A673 (cell line): ENCODE measurements around the gene CACNA2D3. TPM values are rescaled to one million over a fixed set of nuclear protein-coding genes. Genes with fewer than 3 reads are reported as not detected.
"Not testable (repeated sequence)": the region's sequence is repeated elsewhere in the genome, so short reads cannot be mapped to it uniquely, and the experiment has no call there.

ENCODE experiments used
- BruUV-seq: library from RNA; stranded (reverse); fragments of 400-500 nt; replicated peaks from 2 replicates; lab custom pipeline; 2021; lab: Mats Ljungman, UMichigan
- CTCF ChIA-PET: fragments of 300-600 bp; sonication (Branson Sonifier 250); formaldehyde crosslinking; loops from one replicate; lab custom pipeline; 2022; ENCODE audit warnings: antibody characterized with exemption; lab: Charles Lee
- POLR2A ChIA-PET: fragments of 300-600 bp; sonication (Branson Sonifier 250); formaldehyde crosslinking; loops from one replicate; lab custom pipeline; 2022; ENCODE audit warnings: antibody characterized with exemption; ENCODE audit not compliant: low non-redundant PET; lab: Charles Lee
- DNase-seq: peaks from one replicate; pipeline ENCODE4 v3.0.0-alpha.2; 2015; ENCODE audit warnings: low spot score
- H3K27ac ChIP-seq: fragments of 200-600 bp; sonication (generic); 2 replicates; pipeline ENCODE4 v1.5.1; 2016; ENCODE audit warnings: mixed run types, low read depth, mild to moderate bottlenecking, mixed read lengths, antibody characterized with exemption, low read length; ENCODE audit not compliant: poor library complexity, severe bottlenecking
- H3K27me3 ChIP-seq: fragments of 200-600 bp; sonication (generic); replicated peaks from 2 replicates; pipeline ENCODE4 v1.6.1; 2017; ENCODE audit warnings: mixed run types, low read depth, mild to moderate bottlenecking, mixed read lengths, antibody characterized with exemption, low read length; ENCODE audit not compliant: insufficient read depth, poor library complexity
- H3K36me3 ChIP-seq: fragments of 200-600 bp; sonication (generic); 2 replicates; pipeline ENCODE4 v1.6.1; 2016; ENCODE audit warnings: mixed run types, mild to moderate bottlenecking, mixed read lengths, antibody characterized with exemption, low read length; ENCODE audit not compliant: insufficient read depth, poor library complexity, severe bottlenecking
- H3K4me1 ChIP-seq: fragments of 200-600 bp; sonication (generic); 2 replicates; pipeline ENCODE4 v1.6.1; 2017; ENCODE audit warnings: mixed run types, mild to moderate bottlenecking, mixed read lengths, antibody characterized with exemption, low read length; ENCODE audit not compliant: insufficient read depth, poor library complexity, severe bottlenecking
- H3K4me3 ChIP-seq: fragments of 200-600 bp; sonication (generic); 2 replicates; pipeline ENCODE4 v1.5.1; 2016; ENCODE audit warnings: low read depth, mixed run types, mild to moderate bottlenecking, mixed read lengths, low read length; ENCODE audit not compliant: poor library complexity, severe bottlenecking
- H3K9me3 ChIP-seq: fragments of 200-600 bp; sonication (generic); 2 replicates; pipeline ENCODE4 v1.6.1; 2016; ENCODE audit warnings: mixed run types, low read depth, mild to moderate bottlenecking, mixed read lengths, antibody characterized with exemption, low read length; ENCODE audit not compliant: poor library complexity, severe bottlenecking
- EZH2 ChIP-seq: fragments of 200-600 bp; sonication (generic); IDR thresholded peaks from 2 replicates; pipeline ENCODE4 v1.6.1; 2017; ENCODE audit warnings: borderline replicate concordance, low read depth, mild to moderate bottlenecking, mixed read lengths, antibody characterized with exemption, low read length; ENCODE audit not compliant: poor library complexity, severe bottlenecking
- intact Hi-C: fragments of 100-400 bp; cut with micrococcal nuclease; formaldehyde crosslinking; loops from one replicate; pipeline ENCODE4 v1.10.0; 2022; ENCODE audit not compliant: unreplicated experiment
- total RNA-seq: library from RNA; stranded (reverse); gene quantifications from 2 replicates; pipeline ENCODE4 v1.2.3, GENCODE V29; 2021
- TF ChIP-seq, protein P1 (sequence below): fragments of 300-800, 200-600 bp; sonication (generic); conservative IDR thresholded peaks from 2 replicates; pipeline ENCODE4 v1.5.1; 2017; ENCODE audit warnings: low read depth, mild to moderate bottlenecking, antibody characterized with exemption, low read length, moderate library complexity, mixed read lengths

The CACNA2D3 gene
- total RNA-seq, 1 experiment from 2014 or later: not detected

DNA sequence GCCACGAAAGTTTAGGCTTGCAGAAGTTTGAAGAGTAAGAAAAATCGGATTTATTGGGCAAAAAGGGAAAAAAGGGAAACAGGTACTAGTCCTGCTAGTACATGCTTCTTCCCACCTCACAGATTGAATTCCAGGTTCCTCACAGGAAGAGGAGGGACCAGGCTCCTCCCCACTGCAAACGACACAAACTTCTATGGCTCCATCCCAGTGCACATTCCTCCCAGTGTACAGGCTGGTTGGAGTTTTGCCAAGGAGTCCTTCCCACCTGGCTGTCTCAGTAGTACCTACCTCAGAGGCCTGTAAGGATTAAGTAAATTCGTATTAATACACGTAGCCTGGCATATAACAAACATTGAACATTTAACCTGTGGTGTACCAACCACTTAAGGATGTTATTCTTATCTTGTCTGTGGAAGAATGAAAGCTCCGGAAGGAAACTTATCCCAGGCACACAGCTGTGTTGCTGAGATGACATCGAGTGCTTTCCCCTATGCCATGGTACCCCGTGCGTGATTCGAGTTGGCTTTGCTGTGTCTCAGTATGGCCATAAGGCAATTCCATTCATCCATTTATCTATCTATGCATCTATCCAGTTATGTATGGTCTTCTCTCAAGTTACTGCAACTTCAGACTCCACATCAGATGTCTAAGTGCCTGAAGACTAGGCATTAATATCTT lies 511.2 kb downstream of the CACNA2D3 start:
- BruUV-seq: no TSS peak
- Histone ChIP-seq H3K27ac (no peak overlapping the region), H3K4me1 (no peaks in the 10 kb centered on the region), H3K36me3 (no peaks in the 10 kb centered on the region), H3K27me3 (no peaks in the 10 kb centered on the region), H3K4me3 (no peak overlapping the region), H3K9me3 (no peaks in the 10 kb centered on the region)
- CTCF ChIA-PET: no interaction called here
- intact Hi-C loops: no loop called here
- TF ChIP-seq, protein P1, sequence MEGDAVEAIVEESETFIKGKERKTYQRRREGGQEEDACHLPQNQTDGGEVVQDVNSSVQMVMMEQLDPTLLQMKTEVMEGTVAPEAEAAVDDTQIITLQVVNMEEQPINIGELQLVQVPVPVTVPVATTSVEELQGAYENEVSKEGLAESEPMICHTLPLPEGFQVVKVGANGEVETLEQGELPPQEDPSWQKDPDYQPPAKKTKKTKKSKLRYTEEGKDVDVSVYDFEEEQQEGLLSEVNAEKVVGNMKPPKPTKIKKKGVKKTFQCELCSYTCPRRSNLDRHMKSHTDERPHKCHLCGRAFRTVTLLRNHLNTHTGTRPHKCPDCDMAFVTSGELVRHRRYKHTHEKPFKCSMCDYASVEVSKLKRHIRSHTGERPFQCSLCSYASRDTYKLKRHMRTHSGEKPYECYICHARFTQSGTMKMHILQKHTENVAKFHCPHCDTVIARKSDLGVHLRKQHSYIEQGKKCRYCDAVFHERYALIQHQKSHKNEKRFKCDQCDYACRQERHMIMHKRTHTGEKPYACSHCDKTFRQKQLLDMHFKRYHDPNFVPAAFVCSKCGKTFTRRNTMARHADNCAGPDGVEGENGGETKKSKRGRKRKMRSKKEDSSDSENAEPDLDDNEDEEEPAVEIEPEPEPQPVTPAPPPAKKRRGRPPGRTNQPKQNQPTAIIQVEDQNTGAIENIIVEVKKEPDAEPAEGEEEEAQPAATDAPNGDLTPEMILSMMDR: no peak
- TF ChIP-seq EZH2: no peak
- no peak for DNase-seq
- POLR2A ChIA-PET: no interaction called here

DNA sequence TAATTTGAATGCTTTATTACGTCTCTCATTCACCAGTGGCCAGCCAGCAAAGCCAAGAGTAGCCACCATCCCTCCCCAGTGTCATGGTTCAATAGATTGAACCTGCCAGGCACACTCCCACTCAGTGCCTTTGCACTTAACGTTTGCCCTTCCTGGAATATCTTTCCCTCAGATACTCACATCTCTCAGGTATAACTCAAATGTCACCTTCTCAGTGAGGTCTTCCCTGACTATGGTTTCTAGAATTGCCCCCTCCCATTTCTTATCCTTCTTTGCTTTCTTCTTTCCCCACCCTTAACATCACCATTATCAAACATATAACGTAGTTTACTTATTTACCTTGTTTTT lies 511.7 kb downstream of the CACNA2D3 start:
- ChIA-PET POLR2A (no interaction called here), CTCF (no interaction called here)
- Histone ChIP-seq H3K27me3 (no peaks in the 10 kb centered on the region), H3K36me3 (no peaks in the 10 kb centered on the region), H3K4me3 (no peak overlapping the region), H3K9me3 (no peaks in the 10 kb centered on the region), H3K27ac (no peak overlapping the region), H3K4me1 (no peaks in the 10 kb centered on the region)
- DNase-seq: no peak
- no peak for TF ChIP-seq EZH2
- TF ChIP-seq, protein P1: no peak
- no TSS peak for BruUV-seq
- intact Hi-C loops: no loop called here

DNA sequence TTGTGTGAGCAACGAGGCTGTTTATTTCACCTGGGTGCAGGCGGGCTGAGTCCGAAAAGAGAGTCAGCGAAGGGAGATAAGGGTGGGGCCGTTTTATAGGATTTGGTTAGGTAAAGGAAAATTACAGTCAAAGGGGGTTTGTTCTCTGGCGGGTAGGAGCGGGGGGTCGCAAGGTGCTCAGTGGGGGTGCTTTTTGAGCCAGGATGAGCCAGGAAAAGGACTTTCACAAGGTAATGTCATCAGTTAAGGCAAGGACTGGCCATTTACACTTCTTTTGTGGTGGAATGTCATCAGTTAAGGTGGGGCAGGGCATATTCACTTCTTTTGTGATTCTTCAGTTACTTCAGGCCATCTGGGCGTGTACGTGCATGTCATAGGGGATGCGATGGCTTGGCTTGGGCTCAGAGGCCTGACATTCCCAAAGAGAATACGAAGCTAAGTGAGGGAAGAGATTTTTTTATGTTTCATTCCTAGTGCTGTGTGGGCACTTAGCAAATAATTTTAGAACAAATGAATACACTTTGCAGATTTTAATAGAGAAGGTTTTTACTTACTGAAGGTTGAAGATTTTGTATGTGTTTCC lies 517.5 kb downstream of the CACNA2D3 start:
- intact Hi-C loops, H3K36me3 ChIP-seq, H3K27ac ChIP-seq, H3K4me1 ChIP-seq, POLR2A ChIA-PET, DNase-seq, H3K4me3 ChIP-seq, H3K27me3 ChIP-seq, CTCF ChIA-PET, H3K9me3 ChIP-seq, BruUV-seq: not testable (repeated sequence)
